AG09319 (cell line): ENCODE data around the gene GIPR.
A peak's percentile ranks its signal among the peaks of the same experiment; 100 is the strongest.
"Not testable (repeated sequence)": the region's sequence is repeated elsewhere in the genome, so short reads cannot be mapped to it uniquely, and the experiment has no call there.

Experiments
- DNase-seq: peaks from one replicate; pipeline ENCODE4 v3.0.0-alpha.2; 2010; ENCODE audit warnings: low read depth; ENCODE audit errors: extremely low read depth
- CTCF ChIP-seq: IDR thresholded peaks from 2 replicates; pipeline ENCODE4 v1.5.1; 2011; ENCODE audit warnings: low read depth, mild to moderate bottlenecking, inconsistent platforms, low read length, moderate library complexity

Gene GIPR

GRCh38 chr19:45713141-45713540, 45.1 kb downstream of the GIPR start:
- TF ChIP-seq CTCF, result no peak
- DNase-seq, result no peak

DNA sequence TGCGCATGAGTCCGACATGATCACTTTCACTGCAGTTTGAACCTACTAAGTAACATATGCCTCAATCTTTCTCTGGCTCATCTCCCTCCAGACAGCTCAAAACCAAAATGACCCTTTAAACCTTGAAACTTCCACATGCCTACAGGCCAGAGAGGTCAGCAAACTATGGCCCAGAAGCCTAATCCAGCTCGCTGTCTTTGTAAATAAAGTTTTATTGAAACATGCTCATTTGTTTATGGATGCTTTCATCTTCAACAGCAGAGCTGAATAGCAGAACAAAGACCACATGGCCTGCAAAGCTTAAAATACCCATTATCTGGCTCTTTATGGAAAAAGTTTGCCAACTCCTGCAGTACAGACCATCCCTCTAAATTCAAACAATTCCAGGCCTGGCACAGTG, 47.1 kb downstream of the GIPR start:
- TF ChIP-seq CTCF, result no peak
- no peak for DNase-seq

- TF ChIP-seq CTCF, result no peak
Measured at GRCh38 chr19:45716359-45717130, 48.5 kb downstream of the GIPR start.

GRCh38 chr19:45717131-45717982, 49.3 kb downstream of the GIPR start:
- DNase-seq, result peak; percentile 98
- TF ChIP-seq CTCF, result peak; percentile 20

More at GRCh38 chr19:45716359-45717130, 48.5 kb downstream of the GIPR start:
- no peak for DNase-seq

DNA sequence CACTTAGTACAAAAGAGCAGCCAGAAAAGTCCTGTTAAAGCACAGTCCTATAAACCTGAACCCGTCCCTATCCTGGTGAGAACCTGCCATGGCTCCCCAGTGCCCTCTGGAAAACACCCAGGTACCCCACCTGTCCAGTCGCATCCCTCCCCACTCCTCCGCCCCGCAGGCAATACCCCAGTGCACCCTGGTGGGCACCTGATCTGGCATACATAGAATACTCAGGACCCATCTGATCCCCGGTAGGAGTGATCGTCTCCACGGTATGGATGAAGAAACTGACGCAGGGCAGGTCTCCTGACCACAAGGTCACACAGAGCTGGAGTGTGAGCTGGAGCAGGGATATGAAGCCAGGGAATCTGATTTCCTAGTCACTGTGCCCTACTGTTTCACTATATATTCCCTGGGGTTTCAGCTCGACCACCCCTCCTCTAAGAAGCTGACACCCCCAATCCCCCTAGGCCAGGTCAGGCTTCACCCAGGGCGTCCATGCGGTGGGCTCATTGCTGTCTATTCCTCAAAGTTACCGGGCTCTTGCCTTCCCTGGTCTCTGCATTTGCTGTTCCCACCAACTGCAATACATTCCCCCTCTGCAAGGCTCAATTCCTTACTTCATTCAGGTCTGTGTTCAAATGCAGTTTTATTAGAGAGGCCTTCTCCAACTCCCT, 50.1 kb downstream of the GIPR start:
- TF ChIP-seq CTCF, result no peak
- no peak for DNase-seq

DNA sequence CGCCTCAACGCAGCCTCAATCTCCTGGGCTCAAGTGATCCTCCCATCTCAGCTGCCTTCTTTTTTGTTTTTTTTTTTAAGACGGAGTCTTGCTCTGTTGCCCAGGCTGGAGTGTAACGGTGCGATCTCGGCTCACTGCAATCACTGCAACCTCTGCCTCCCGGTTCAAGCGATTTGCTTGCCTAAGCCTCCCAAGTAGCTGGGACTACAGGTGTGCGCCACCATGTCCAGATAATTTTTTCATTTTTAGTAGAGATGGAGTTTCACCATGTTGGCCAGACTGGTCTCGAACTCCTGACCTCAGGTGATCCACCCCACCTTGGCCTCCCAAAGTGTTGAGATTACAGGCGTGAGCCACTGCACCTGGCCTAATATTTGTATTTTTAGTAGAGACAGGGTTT, 52.0 kb downstream of the GIPR start:
- not testable (repeated sequence) for DNase-seq

- not testable (repeated sequence) for DNase-seq
Measured at GRCh38 chr19:45728683-45729082, 60.7 kb downstream of the GIPR start.

DNA sequence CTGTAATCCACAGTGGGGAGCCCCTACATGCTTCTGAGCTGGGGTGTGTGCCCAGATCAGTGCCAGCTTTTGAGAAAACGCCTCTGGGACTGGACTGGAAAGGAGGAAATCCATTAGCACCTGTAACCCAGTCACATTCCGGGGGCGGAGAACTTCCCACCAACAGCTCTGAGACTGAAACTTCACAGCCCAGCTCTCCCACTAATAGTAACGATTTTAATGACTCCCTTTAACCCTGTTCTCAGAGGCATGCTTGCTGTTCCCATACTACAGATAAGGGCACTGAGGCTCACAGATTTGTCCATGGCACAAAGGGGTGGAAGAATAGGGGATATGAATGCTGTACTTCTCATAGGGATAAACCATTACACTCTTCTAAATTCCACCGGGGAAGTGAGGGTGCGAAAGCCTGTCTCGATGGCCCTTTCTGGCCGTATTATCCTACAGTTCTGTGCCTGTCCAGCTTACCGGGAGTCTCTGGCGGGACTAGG, 61.8 kb downstream of the GIPR start:
- DNase-seq, result no peak
- TF ChIP-seq CTCF, result no peak
